Activated naive CD4-positive, alpha-beta T cell treated with anti-CD3 and anti-CD28 coated beads, Interleukin-2, amount 50 U/mL, for 24 hours (primary cell): Measurements from ENCODE around the gene MCC.

Experiments used
- H3K27ac Mint-ChIP-seq: one replicate; pipeline ENCODE4 v1.8.0; 2021; ENCODE audit warnings: mild to moderate bottlenecking, mixed read lengths
- H3K27me3 Mint-ChIP-seq: one replicate; pipeline ENCODE4 v1.8.0; 2021; ENCODE audit warnings: mixed read lengths
- H3K36me3 Mint-ChIP-seq: one replicate; pipeline ENCODE4 v1.8.0; 2021; ENCODE audit warnings: mixed read lengths
- H3K4me1 Mint-ChIP-seq: one replicate; pipeline ENCODE4 v1.8.0; 2021; ENCODE audit warnings: mixed read lengths
- H3K4me3 Mint-ChIP-seq: one replicate; pipeline ENCODE4 v1.8.0; 2021; ENCODE audit warnings: mild to moderate bottlenecking, mixed read lengths
- H3K9me3 Mint-ChIP-seq: one replicate; pipeline ENCODE4 v1.8.0; 2021; ENCODE audit warnings: mixed read lengths

Gene MCC

GRCh38 chr5:113451797-113452196 lies 36.5 kb downstream of the MCC start:
- H3K27ac Mint-ChIP-seq, result no peak overlapping the region
- H3K9me3 Mint-ChIP-seq, result no peaks in the 10 kb centered on the region
- peaks cover 5% of the 10 kb centered on the region for H3K27me3 Mint-ChIP-seq
- H3K4me1 Mint-ChIP-seq, result peaks cover 6% of the 10 kb centered on the region
- H3K4me3 Mint-ChIP-seq, result no peak overlapping the region
- H3K36me3 Mint-ChIP-seq, result no peaks in the 10 kb centered on the region

GRCh38 chr5:113450929-113451328 lies 37.3 kb downstream of the MCC start:
- H3K9me3 Mint-ChIP-seq, result no peaks in the 10 kb centered on the region
- no peak overlapping the region for H3K27ac Mint-ChIP-seq
- H3K36me3 Mint-ChIP-seq, result no peaks in the 10 kb centered on the region
- H3K27me3 Mint-ChIP-seq, result peaks cover 9% of the 10 kb centered on the region
- peaks cover 6% of the 10 kb centered on the region for H3K4me1 Mint-ChIP-seq
- no peak overlapping the region for H3K4me3 Mint-ChIP-seq

GRCh38 chr5:113450462-113450861 lies 37.8 kb downstream of the MCC start:
- no peak overlapping the region for H3K27ac Mint-ChIP-seq
- peaks cover 12% of the 10 kb centered on the region for H3K27me3 Mint-ChIP-seq
- no peak overlapping the region for H3K4me3 Mint-ChIP-seq
- no peaks in the 10 kb centered on the region for H3K36me3 Mint-ChIP-seq
- H3K9me3 Mint-ChIP-seq, result no peaks in the 10 kb centered on the region
- H3K4me1 Mint-ChIP-seq, result peaks cover 6% of the 10 kb centered on the region

GRCh38 chr5:113448252-113448651 lies 40.0 kb downstream of the MCC start:
- Mint-ChIP-seq H3K4me1 (peaks cover 6% of the 10 kb centered on the region), H3K9me3 (no peaks in the 10 kb centered on the region), H3K27me3 (peaks cover 16% of the 10 kb centered on the region), H3K4me3 (no peak overlapping the region), H3K36me3 (no peaks in the 10 kb centered on the region), H3K27ac (no peak overlapping the region)

GRCh38 chr5:113447498-113448050 lies 40.7 kb downstream of the MCC start:
- no peak overlapping the region for H3K27ac Mint-ChIP-seq
- H3K36me3 Mint-ChIP-seq, result no peaks in the 10 kb centered on the region
- peaks cover 6% of the 10 kb centered on the region for H3K4me1 Mint-ChIP-seq
- no peaks in the 10 kb centered on the region for H3K9me3 Mint-ChIP-seq
- H3K27me3 Mint-ChIP-seq, result peaks cover 16% of the 10 kb centered on the region
- no peak overlapping the region for H3K4me3 Mint-ChIP-seq

- no peak overlapping the region for H3K4me3 Mint-ChIP-seq
- no peak overlapping the region for H3K27ac Mint-ChIP-seq
- H3K36me3 Mint-ChIP-seq, result no peaks in the 10 kb centered on the region
- no peaks in the 10 kb centered on the region for H3K9me3 Mint-ChIP-seq
- H3K27me3 Mint-ChIP-seq, result peaks cover 16% of the 10 kb centered on the region
- H3K4me1 Mint-ChIP-seq, result peaks cover 6% of the 10 kb centered on the region
Measured at GRCh38 chr5:113446358-113446927, 41.8 kb downstream of the MCC start.

GRCh38 chr5:113437111-113437510 lies 51.1 kb downstream of the MCC start:
- H3K36me3 Mint-ChIP-seq, result no peaks in the 10 kb centered on the region
- peaks cover 3% of the 10 kb centered on the region for H3K27me3 Mint-ChIP-seq
- H3K4me1 Mint-ChIP-seq, result no peaks in the 10 kb centered on the region
- H3K9me3 Mint-ChIP-seq, result no peaks in the 10 kb centered on the region
- no peak overlapping the region for H3K4me3 Mint-ChIP-seq
- no peak overlapping the region for H3K27ac Mint-ChIP-seq

GRCh38 chr5:113435575-113435974 lies 52.7 kb downstream of the MCC start:
- no peak overlapping the region for H3K4me3 Mint-ChIP-seq
- H3K27me3 Mint-ChIP-seq, result peaks cover 3% of the 10 kb centered on the region
- no peak overlapping the region for H3K27ac Mint-ChIP-seq
- H3K4me1 Mint-ChIP-seq, result no peaks in the 10 kb centered on the region
- no peaks in the 10 kb centered on the region for H3K36me3 Mint-ChIP-seq
- H3K9me3 Mint-ChIP-seq, result no peaks in the 10 kb centered on the region

GRCh38 chr5:113434889-113435288 lies 53.4 kb downstream of the MCC start, which contains the start of gene TSSK1B:
Gene TSSK1B (minus strand): TSS chr5:113434989. CDS start chr5:113434839, 150 bp downstream.
- no peaks in the 10 kb centered on the region for H3K36me3 Mint-ChIP-seq
- H3K27me3 Mint-ChIP-seq, result no peaks in the 10 kb centered on the region
- H3K4me3 Mint-ChIP-seq, result no peak within 1 kb of the TSS
- H3K27ac Mint-ChIP-seq, result no peak within 1 kb of the TSS
- H3K4me1 Mint-ChIP-seq, result no peaks in the 10 kb centered on the region
- no peaks in the 10 kb centered on the region for H3K9me3 Mint-ChIP-seq

- H3K9me3 Mint-ChIP-seq, result no peaks in the 10 kb centered on the region
- no peaks in the 10 kb centered on the region for H3K27me3 Mint-ChIP-seq
- no peak overlapping the region for H3K4me3 Mint-ChIP-seq
- H3K27ac Mint-ChIP-seq, result no peak overlapping the region
- H3K4me1 Mint-ChIP-seq, result no peaks in the 10 kb centered on the region
- H3K36me3 Mint-ChIP-seq, result no peaks in the 10 kb centered on the region
Measured at GRCh38 chr5:113433862-113434612, 54.2 kb downstream of the MCC start.

- Mint-ChIP-seq H3K36me3 (no peaks in the 10 kb centered on the region), H3K4me3 (no peak overlapping the region), H3K9me3 (no peaks in the 10 kb centered on the region), H3K27ac (no peak overlapping the region), H3K27me3 (no peaks in the 10 kb centered on the region), H3K4me1 (no peaks in the 10 kb centered on the region)
Measured at GRCh38 chr5:113433071-113433470, 55.2 kb downstream of the MCC start.

GRCh38 chr5:113427871-113428574 lies 60.2 kb downstream of the MCC start:
- no peaks in the 10 kb centered on the region for H3K27me3 Mint-ChIP-seq
- no peaks in the 10 kb centered on the region for H3K9me3 Mint-ChIP-seq
- no peak overlapping the region for H3K27ac Mint-ChIP-seq
- H3K36me3 Mint-ChIP-seq, result no peaks in the 10 kb centered on the region
- H3K4me3 Mint-ChIP-seq, result no peak overlapping the region
- H3K4me1 Mint-ChIP-seq, result no peaks in the 10 kb centered on the region

GRCh38 chr5:113425909-113426308 lies 62.3 kb downstream of the MCC start:
- H3K9me3 Mint-ChIP-seq, result no peaks in the 10 kb centered on the region

GRCh38 chr5:113421693-113422092 lies 66.6 kb downstream of the MCC start:
- H3K4me1 Mint-ChIP-seq, result no peaks in the 10 kb centered on the region
- H3K9me3 Mint-ChIP-seq, result no peaks in the 10 kb centered on the region
- H3K4me3 Mint-ChIP-seq, result no peak overlapping the region
- no peaks in the 10 kb centered on the region for H3K36me3 Mint-ChIP-seq
- peaks cover 2% of the 10 kb centered on the region for H3K27me3 Mint-ChIP-seq
- no peak overlapping the region for H3K27ac Mint-ChIP-seq

More at GRCh38 chr5:113425909-113426308, 62.3 kb downstream of the MCC start:
- H3K36me3 Mint-ChIP-seq, result no peaks in the 10 kb centered on the region
- H3K27me3 Mint-ChIP-seq, result peaks cover 2% of the 10 kb centered on the region
- H3K27ac Mint-ChIP-seq, result no peak overlapping the region
- no peak overlapping the region for H3K4me3 Mint-ChIP-seq
- H3K4me1 Mint-ChIP-seq, result no peaks in the 10 kb centered on the region

- no peak overlapping the region for H3K27ac Mint-ChIP-seq
- no peak overlapping the region for H3K4me3 Mint-ChIP-seq
- H3K27me3 Mint-ChIP-seq, result peaks cover 2% of the 10 kb centered on the region
- H3K4me1 Mint-ChIP-seq, result no peaks in the 10 kb centered on the region
- H3K9me3 Mint-ChIP-seq, result no peaks in the 10 kb centered on the region
- no peaks in the 10 kb centered on the region for H3K36me3 Mint-ChIP-seq
Measured at GRCh38 chr5:113405530-113405929, 82.7 kb downstream of the MCC start.

- Mint-ChIP-seq H3K27me3 (peaks cover 2% of the 10 kb centered on the region), H3K36me3 (no peaks in the 10 kb centered on the region), H3K27ac (no peak overlapping the region), H3K4me1 (no peaks in the 10 kb centered on the region), H3K9me3 (no peaks in the 10 kb centered on the region), H3K4me3 (no peak overlapping the region)
Measured at GRCh38 chr5:113404269-113404668, 84.0 kb downstream of the MCC start.
